Left ventricle myocardium superior (tissue), 1 donor: Measurements from ENCODE around the gene SLC7A11. TPM values are rescaled to one million over a fixed set of nuclear protein-coding genes. Genes with fewer than 3 reads are reported as not detected.

Source experiments
- ATAC-seq: fragments of 200-7000 bp; cut with Tn5 transposase; one replicate; pipeline ENCODE4 v1.9.1; 2020; ENCODE audit warnings: mild to moderate bottlenecking, moderate library complexity
- DNase-seq: peaks from one replicate; pipeline ENCODE4 v3.0.0-alpha.2; 2020
- intact Hi-C: fragments of 100-400 bp; cut with micrococcal nuclease; formaldehyde crosslinking; loops from one replicate; pipeline ENCODE4 v1.11.0; 2022
- long read RNA-seq: library from polyadenylated mRNA; unstranded; transcript quantifications from one replicate; pipeline ENCODE4 v2.0.0, GENCODE V29; 2021
- total RNA-seq: library from RNA; stranded (reverse); fragmentation: NEBNext Ultra II Directional; extraction: Animal tissue kit (Norgen Biotek cat#: 25700); gene quantifications from one replicate; pipeline ENCODE4 v1.2.1, GENCODE V29; 2021
- donor health status: DM: no; HTN: yes; CAD: no; lungs with severe emphysema.

SLC7A11 gene
- total RNA-seq: 0.20 TPM
- long read RNA-seq: 0 reads

DNA sequence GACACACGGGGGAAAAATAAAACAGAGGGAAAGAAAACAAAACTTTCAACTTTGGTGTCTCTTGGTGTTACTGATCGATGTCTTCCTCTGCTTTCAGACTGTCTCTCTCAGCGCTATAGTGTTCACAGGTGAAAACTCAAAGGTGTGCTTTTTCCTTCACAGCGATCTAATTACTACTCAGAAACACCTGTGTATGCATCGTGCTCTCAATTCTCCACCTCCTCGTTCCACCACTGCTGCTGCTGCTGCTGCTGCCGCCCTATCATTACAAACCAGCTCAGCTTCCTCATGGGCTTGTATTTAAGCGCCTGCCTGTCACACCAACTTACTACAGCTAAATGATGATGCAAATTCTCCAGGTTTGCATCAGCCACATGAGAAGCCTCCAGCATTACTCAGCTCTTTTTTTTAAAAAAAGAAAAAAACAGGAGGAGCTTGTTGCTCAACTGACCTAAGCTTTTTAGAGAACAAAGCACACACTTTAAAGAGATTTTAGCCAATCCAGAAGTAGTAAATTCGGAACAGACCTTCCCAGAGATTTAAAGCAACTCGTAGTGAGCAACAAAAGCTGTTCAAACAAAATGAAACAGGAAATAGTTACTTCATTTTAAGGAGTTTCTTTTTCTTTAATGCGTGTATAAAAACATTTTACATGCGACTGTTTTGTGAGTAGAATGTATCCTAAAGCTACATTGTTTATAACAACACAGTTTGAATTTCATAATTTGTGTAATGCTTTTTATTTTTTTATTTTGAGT, at the start of gene SLC7A11:
Gene SLC7A11 (minus strand): TSS at position 274 of the 758 bp plus-strand sequence. CDS start 280 bp downstream, outside the sequence.
- no peak for DNase-seq

DNA sequence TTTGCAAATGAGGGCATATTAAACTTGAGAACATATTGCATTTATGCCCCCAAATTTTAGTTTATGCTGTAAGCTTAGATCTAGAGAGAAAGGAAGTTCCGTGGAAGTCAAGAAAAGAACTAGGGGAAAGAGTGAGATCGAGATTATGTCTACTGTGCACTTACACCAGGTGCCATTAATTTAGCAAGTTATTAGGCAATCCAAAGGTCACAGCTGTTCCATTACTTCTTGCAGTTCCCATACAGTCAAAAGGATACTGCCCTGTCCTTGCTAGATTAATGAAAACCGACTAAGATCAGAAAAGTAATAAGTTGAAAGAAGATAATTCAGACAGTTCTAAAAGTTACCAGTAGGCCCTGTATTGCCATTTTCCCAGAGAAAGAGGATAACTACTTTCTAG, 49.3 kb upstream of the SLC7A11 start:
- intact Hi-C loops: no loop called here
- DNase-seq: no peak
- ATAC-seq: peak; percentile 55

More for the DNA sequence above, at the start of gene SLC7A11:
- peak; percentile 85 for ATAC-seq
- intact Hi-C loops: no loop called here

DNA sequence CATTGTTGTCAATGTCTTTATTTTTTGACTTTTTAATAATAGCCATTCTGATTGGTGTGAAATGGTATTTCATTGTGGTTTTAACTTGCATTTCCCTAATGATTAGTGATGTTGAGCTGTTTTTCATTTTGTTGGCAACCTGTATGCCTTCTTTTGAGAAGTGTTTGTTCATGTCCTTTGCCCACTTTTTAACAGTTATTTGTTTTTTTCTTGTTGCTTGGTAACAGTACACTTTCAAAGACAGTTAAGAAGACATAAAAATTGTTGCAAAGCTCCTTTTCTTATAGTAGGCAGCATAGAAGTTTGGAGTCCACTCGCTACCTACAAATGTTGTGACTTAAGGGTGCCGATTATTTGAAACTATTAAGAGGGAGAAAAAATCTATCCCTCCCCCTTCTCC, 48.7 kb upstream of the SLC7A11 start:
- DNase-seq (no peak), ATAC-seq (no peak)
- intact Hi-C loops: no loop called here

DNA sequence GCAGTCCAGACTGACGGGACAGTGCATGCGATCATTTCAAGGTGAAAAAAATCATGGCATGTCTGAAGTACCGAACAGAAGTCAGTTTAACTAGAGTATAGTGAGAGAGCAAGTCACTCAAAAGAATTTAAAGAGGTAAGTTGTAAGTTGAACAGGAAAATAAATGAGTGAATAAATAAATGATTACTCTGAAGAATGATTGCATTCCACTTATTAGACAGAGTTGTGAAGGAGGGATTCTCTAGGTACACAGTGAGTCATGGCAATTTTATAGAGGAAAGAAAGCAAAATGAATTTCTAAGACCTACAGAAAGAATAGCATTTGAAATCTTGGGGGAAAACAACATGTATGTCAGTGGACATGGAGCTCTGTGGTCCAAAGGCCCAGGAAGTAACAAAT, 37.1 kb upstream of the SLC7A11 start:
- no peak for DNase-seq
- intact Hi-C loops: no loop called here
- no peak for ATAC-seq

DNA sequence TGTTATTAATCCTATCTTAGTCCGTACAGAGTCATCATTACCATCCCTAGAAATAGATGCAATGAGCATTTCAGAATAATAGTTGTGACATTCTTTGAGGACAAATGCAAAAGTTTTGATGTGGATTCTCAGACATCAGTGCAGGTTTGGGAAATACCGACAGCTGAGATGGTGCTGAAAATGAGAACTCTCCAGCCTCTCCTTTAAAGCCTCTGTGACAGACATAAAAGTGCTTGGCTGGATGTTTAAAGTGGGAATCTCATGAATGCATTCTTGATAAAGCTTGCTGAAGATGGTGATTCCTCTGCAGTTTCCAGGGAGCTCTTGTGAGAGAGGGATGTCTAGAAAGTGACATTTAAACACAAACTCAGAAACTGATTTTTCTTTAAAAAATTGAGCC, 35.0 kb upstream of the SLC7A11 start:
- DNase-seq (no peak), ATAC-seq (no peak)
- intact Hi-C loops: no loop called here

DNA sequence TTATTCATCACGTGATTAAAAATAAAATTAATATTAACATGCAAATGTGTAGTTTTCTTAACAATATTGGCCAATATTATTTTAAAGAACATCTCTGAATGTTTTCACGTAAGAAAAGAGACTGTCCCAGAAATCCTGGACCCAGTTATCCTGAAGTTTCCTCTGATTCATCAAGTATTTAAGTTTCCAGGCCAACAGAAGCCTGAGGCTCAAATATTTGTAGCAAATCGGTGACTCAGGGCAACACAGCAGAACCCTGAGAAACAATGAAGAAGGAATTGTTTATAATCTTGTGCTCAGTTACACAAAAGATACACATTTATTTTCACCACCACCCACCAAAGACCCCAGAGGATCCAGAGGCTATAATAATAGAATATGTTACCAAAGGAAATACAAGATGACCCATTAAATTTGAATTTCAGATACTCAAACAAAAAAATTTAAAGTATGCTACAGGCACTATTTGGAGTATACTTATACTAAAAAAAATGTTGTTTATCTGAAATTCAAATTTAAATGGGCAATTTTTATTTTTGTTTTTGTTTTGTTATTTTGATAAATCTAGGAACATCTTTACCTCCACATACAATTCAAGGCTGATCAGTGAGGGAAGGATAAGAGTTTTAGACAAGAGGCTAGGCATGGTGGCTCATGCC, 33.9 kb upstream of the SLC7A11 start:
- intact Hi-C loops: no loop called here
- no peak for ATAC-seq
- DNase-seq: no peak

DNA sequence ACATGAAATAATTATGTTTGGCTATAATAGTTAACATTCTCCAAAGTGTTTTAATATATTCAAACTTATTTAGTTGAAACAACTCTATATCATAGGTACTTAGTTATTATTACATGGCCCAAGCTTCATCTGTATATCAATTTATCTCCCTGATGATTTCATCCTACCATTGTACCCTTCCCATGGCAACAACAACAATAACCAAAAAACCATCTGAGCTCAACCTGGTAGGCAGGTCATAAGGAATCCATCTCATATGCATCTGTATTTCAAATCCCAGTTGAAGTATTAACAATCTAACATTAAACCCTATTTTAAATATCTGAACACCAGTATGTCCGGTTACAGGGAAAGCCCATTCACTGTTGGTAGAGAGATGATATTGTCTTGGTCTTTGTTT, 33.1 kb upstream of the SLC7A11 start:
- intact Hi-C loops: no loop called here
- DNase-seq: no peak
- ATAC-seq: no peak

DNA sequence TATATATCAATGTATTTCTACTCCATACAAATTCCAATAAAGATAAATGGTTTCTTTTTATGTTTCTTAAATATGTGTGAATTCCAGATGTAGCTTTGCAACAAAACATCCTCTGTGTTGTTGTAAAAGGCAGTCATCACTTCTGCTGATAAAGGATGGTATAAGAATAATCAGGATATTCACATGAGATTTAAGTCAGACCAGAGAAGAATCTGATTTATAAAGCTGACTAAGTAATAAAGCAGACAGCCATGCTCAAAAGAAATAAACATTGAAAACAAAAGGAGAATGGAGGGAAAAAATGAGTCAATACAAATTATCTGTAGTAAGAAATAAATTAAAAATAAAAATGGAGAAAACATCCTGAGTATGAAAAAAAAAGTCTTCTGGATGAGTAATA, 27.0 kb upstream of the SLC7A11 start:
- intact Hi-C loops: no loop called here
- ATAC-seq: no peak
- no peak for DNase-seq

DNA sequence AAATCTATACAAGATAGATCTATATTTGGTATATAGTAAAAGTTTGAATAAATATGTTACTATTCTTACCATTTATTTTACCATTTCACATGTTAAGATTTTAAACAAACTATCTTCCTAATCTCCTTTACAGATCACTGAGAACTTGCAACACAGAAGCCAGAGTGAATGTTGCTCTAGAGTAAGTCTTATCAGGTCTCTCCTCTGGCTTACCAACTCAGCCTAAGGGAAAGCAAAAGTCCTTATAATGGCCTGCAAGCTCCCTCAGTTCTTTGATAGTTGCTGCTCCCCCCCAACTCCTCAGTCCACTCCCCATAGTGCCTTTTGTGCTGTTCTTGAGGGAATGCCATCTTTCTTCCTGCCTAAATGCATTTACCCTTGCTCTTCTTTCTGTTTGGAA, 25.7 kb upstream of the SLC7A11 start:
- intact Hi-C loops: no loop called here
- DNase-seq: no peak
- no peak for ATAC-seq

DNA sequence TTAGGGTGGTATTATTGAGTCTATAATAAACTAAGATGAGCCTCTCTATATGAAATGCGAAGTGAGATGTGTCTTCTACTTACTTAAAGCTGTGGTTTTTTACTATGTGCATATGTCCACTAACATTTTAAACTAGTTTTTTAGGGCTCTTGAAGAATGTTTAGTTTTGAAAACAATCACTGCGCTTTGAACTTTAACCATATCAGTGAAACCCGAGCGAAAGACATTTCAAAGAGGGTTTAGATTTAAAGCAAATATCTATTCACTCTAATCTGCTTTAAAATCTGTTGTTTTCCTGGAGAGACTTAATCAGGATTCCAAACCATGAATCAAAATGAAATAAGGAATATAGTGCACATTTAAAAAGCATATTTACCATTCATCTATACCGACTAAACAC, 24.8 kb upstream of the SLC7A11 start:
- intact Hi-C loops: no loop called here
- no peak for ATAC-seq

DNA sequence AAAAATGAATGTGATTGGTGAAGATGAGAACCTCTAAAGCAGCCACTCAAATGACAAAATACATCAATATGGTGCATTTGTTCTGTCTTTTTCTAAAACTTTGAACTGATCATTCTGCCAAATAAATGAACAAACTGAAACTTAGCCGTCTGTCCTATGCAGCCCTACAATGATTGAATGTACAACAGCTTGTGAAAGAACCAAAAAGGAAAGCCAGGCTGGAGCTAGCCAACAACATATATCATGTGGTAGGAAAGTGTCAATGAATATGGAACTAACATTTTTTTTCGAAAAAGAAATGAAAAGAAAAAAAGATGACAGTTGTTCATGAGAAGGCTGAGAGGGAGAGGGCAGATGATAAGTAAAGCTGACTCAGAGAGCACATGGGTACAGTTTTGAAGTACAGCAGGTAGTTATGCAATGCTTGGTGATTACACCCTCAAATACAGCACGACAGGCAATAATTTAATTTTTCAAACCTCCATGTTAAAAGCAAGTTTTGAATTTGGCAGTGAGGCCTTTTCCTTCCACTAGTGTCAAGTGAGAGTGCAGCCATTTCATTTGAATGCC, 21.2 kb upstream of the SLC7A11 start:
- intact Hi-C loops: no loop called here
- DNase-seq (no peak), ATAC-seq (no peak)

More for the DNA sequence above, 24.8 kb upstream of the SLC7A11 start:
- DNase-seq: no peak

DNA sequence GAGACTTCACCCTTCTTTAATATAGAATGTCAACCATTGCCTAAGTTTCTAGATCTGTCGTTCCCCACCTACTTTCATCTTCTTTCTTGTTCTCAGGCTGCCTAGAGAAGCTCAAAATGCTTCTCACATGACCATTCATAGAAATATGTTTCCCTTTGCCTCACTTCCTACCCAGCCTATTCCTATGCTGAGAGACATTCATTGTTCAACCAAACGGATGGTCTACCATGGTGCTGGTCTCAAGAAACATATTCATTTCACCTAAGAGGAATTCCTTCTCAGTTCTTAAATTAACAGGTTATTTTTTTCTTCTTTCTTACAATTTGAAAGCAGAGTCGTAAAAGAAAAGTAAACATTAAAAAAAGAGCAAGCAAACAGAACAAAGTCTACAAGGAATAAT, 20.3 kb upstream of the SLC7A11 start:
- ATAC-seq (no peak), DNase-seq (no peak)
- intact Hi-C loops: no loop called here

DNA sequence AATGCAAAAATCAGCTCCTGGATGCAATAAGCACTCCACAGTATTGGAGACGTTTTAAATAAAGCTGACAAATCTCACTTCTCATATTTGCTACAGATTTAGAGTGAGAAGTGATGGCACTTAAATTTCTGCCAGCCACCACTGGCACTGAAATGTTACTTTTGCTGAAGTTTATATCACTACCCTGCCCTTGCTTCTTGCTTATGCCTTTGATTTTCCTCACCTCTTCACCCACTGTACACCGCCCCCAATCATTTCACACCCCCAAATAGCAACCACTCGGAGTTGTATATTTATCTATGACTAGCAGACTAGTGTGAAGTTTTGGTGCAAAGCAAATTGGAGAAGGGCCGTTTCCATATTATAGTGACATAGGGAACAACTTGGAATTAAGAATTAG, 19.9 kb upstream of the SLC7A11 start:
- no peak for ATAC-seq
- DNase-seq: no peak
- intact Hi-C loops: no loop called here

DNA sequence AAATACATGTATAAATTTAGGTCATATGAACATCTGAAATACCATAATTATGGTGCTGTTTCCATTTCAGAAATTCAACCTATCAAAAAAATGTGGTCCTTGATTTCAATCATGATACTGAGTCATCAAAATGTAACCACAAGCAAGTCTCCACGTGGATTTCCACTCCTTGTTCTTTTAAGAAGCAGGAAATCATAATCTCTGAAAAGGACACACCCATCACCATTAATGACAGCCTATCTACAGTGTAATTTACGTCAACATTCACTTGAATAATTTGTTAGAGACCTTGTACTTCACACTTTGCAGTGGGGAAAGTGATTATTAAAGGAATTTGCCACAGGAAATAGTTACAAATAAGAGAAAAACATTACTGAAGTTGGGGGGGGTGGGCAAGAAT, 17.7 kb upstream of the SLC7A11 start:
- intact Hi-C loops: no loop called here
- ATAC-seq (no peak), DNase-seq (no peak)

DNA sequence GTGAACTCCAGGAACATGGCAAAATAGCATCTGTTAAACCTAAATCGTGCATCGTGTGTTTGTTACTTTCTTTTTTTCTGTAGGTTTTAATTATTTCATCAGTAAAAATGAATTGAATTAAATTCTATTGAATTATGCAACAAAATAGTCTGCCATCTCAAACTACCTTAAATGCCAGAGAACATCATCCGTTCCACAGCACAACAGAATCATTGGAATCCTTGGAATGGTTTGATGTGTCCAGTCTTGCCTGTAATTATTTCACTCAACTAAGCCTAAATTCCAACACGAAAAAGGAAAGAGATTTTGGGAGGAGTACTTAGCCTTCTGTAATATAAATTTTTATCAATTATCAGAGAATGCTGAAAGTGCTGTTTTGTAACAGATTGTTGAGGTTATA, 17.1 kb upstream of the SLC7A11 start:
- ATAC-seq (no peak), DNase-seq (no peak)
- intact Hi-C loops: no loop called here

DNA sequence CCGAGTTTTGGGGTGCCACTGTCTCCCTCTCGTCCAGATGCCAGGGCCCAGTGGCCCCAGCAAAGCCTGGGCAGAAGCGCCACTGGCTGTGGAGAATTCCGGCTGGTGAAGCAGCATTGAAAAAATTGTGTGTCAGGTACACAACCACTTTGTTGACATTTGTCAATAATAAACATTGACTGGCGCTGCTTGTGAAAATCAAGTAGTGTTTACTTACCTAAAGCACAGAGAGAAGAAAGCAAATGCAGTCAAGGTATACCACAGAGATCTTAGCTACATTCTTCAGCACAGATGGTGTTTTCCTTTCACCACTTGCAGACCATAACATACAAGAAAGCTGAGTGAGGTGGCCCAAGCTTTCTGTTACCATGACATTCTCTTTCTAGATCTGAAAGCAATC, 14.5 kb upstream of the SLC7A11 start:
- intact Hi-C loops: no loop called here
- DNase-seq: no peak
- no peak for ATAC-seq

DNA sequence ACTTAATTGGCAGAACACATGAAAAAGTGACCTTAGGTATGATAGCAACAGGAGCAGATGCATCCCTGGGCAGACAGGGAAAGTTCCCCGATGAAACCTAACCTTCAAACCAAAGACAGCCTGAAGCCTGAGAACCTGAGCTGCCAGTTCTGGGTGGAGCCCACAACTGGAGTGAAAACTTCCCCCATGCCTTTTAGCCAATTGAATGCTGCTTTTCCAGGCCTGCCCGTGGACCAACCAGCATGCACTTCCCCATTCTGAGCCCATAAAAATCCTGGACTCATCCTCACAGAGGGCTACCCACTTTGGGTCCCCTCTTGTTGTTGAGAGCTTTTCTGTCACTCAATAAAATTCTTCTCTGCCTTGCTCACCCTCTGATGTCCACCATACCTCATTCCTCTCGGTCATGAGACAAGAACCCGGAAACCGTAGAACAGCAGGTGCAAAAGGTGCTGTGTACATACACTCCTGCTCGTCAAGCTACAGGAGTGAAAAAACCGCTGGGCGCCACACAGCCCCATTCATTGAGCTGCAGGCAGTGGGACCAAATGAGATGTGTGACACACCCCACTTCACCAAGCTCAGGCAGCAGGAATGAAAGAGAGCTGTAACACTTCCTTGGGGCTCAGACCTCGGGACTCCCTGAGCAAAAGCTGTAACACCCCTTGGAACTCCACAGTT, 13.9 kb upstream of the SLC7A11 start:
- intact Hi-C loops: no loop called here
- DNase-seq (no peak), ATAC-seq (no peak)

DNA sequence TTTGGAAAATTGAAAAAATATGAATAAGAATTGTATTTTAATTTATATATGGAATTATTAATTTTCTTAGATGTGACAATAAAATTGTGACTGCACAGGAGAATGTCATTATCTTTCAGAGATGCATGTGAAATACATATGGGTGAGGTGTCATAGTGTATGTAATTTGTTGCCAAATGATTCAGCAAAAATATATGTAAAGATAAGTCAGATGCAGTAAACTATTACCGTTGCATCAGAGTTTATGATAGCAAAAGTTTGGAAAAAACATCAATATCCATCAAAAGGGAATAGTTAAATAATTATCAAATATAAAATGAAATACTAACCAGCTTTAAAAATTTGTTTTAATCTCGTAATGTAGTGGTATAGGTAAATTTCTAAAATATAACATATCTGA, 10.4 kb upstream of the SLC7A11 start:
- ATAC-seq (no peak), DNase-seq (no peak)
- intact Hi-C loops: no loop called here

DNA sequence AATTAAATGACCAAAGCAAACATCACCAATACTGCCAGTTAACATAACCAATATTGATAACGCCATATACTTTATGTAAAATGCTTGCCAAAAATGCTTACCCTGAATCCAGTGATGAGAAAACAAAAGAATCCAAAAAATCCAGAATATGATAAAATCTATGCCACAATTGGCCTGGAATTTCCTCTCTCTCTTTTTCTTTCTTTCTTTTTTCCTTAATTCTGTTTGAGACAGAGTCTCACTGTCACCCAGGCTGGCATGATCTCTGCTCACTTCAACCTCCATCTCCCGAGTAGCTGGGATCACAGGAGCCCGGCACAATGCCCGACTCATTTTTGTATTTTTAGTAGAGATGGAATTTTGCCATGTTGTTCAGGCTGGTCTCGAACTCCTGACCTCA, 9.8 kb upstream of the SLC7A11 start:
- ATAC-seq (no peak), DNase-seq (no peak)
- intact Hi-C loops: no loop called here

DNA sequence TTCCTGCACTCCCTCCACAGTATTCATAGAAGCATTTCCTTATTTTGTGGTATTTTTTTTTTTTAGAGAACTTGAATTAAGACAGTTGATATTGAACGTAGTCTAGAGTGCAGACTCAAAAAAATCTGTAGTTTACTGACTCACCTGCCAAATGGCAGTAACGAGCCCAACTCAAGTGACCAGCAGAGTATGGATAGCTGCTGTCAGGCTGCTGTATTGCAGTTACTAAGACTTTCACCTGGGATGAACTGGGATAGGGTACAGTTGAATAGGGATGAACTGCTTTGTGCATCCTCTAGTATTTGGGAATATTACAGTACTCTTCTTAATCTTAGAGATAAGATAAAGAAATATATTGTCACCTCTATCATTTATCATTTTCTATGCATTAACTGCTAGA, 7.0 kb upstream of the SLC7A11 start:
- ATAC-seq (no peak), DNase-seq (no peak)
- intact Hi-C loops: no loop called here
